HG03565 (cell line): ENCODE data around the gene IDUA.

Experiments
- ATAC-seq: cut with Tn5 transposase; IDR thresholded peaks from one replicate; pipeline ENCODE4 v1.9.1; 2021; ENCODE audit warnings: mild to moderate bottlenecking, moderate library complexity; ENCODE audit not compliant: unreplicated experiment

Gene IDUA

DNA sequence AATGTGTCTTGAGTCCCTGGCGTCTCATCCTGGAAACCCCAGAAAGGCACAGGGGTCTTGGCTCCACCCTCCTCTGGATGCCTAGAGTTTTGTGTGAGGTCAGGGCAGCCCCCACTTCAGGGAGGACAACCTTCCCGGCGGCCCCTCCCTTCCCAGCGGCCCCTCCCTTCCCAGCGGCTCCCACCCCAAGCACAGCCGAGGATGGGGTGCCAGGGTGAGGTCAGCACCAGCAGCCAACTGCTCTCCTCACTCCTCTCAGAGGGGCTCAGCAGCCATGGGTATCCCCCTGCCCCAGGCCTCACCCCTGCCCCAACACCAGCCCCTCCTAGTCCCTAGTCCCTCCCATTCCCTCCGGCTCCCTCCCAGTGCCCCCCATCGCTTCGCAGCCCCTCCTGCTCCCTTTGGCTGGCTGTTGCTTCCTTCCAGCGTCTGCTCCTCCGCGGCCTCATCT lies 30.9 kb upstream of the IDUA start:
- no peak for ATAC-seq

DNA sequence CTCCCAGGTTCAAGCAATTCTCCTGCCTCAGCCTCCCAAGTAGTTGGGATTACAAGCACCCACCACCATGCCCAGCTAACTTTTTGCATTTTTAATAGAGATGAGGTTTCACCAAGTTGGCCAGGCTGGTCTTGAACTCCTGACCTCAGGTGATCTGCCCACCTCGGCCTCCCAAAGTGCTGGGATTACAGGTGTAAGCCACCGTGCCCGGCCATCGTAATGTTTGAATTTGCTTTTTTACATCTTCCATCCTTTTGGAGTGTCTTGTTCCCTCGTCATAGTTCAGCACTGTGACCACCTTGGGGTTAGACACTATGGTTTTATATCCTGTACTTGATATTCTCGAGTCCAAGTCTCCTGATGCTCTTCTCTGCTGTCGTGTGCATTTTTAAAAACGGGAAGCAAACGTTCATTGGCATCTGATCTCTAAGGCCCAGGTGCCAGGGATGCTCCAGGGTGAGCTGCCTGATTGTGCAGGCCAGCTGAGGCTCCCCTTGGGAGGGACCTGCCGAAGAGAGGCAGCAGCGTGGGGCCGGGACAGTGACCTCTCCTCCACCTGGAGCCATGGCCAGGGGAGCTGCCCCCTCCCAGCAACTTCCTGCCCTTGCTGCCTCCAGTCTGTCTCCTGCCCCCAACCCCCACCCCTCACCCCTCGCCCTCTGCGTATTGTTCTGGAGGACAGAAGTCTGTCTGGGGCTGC lies 30.2 kb upstream of the IDUA start:
- no peak for ATAC-seq

DNA sequence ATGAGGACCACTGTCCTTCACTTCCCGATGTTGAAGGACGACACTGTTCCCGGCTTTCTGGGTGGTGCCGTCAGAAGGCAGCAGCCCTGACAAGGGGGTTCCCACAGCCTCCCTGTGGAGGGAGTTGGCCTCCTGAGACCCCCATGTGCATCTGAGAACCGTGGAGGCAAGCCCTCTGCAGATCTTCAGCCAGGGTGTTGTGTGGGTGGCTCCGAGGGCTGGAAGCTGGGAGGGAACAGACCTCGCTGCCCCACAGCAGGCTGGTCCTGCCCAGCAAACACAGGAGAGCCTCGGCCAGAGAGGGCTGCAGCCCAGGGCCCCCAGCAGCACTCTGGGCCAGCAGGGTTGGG lies 29.6 kb upstream of the IDUA start:
- ATAC-seq: no peak

DNA sequence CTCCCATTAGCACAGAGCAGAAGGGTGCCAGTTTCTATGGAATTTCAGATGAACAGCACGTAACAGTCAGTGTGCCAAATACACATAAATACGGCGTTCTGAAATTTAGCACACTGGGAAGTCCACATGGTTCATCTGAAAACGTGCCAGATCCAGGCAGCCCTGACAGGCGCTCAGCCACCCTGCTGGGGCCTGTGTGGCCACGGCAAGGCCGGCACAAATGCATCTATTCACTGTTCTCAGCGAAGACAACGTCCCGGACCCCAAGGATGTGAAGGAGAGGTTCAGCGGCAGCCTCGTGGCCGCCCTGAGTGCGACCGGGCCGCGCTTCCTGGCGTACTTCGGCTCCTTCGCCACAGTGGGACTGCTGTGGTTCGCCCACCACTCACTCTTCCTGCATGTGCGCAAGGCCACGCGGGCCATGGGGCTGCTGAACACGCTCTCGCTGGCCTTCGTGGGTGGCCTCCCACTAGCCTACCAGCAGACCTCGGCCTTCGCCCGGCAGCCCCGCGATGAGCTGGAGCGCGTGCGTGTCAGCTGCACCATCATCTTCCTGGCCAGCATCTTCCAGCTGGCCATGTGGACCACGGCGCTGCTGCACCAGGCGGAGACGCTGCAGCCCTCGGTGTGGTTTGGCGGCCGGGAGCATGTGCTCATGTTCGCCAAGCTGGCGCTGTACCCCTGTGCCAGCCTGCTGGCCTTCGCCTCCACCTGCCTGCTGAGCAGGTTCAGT lies 29.1 kb upstream of the IDUA start:
- ATAC-seq: no peak

DNA sequence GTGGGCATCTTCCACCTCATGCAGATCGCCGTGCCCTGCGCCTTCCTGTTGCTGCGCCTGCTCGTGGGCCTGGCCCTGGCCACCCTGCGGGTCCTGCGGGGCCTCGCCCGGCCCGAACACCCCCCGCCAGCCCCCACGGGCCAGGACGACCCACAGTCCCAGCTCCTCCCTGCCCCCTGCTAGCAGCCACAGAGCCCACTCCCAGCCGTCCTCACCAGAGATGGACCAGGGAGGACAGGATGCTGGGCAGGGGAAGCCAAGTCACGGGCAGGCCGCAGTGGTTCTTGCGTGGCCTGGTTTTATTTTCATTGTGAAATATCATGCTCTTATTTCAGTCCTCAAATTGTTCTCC lies 28.6 kb upstream of the IDUA start:
- ATAC-seq: no peak

DNA sequence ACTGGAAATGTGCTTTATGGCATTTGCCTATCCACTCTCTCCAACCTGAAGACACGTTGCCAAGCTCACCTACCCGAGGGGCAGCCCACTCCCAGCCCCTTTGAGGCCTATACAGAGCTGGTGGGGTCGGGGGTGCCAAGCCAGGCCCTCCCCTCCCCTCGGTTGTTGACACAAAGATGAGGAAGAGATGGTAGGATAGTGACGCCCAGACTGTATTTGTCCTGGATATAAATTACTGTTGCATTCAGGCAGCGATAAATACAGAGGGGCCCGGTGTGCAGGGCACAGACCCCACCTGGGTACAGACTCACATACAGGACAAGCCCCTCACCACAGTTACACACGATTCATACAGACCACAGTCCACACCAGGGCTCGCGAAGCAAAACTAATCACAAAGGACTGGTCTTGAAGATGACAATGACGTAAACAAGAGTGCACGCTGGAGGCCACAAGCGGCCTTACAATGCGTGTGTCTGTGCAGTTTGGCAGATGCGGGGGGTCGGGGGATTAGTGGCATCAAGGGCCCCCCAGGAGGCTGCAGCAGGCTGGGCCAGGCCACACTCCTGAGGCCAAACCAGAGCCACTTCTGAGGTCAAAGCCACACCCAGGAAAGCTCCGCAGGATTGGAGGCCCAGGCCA lies 28.0 kb upstream of the IDUA start:
- no peak for ATAC-seq

DNA sequence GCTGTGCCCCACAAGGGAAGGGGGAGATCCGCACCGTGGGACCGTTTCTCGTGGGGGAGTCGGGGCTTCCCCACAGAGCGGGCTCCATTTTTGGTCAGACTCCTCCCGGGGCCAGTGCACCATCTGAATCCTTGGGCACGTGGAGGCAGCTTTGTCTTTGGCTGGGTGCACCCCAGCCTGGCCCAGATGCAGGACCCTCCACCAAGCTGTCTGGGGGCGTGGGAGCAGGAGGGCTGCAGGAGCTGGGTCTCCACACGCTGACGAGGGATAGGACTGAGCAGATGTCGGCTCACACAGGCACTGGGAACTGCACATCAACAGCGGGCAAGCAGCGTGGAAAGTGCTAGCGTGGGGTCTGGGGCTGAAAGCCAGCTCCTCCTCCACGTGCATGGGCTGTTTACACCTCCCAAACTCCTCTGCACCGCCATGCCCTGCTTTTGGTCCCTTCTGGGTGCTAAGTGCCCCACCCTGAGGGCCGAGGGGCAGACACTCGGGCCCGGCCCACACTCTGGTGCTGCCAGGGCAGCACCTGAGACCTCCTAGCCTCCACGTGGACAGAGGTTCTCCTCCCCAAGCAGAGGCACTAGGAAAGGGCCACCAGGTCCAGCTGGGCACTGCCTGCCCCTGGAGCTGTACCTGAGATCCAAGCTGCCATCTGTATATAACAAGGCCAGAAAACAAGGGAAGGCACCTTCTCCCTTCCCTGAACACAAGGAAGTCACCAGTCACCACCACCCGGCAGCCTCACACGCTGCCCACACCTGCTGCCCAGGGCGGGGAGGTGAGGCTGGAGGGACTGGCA lies 27.3 kb upstream of the IDUA start:
- ATAC-seq: no peak

DNA sequence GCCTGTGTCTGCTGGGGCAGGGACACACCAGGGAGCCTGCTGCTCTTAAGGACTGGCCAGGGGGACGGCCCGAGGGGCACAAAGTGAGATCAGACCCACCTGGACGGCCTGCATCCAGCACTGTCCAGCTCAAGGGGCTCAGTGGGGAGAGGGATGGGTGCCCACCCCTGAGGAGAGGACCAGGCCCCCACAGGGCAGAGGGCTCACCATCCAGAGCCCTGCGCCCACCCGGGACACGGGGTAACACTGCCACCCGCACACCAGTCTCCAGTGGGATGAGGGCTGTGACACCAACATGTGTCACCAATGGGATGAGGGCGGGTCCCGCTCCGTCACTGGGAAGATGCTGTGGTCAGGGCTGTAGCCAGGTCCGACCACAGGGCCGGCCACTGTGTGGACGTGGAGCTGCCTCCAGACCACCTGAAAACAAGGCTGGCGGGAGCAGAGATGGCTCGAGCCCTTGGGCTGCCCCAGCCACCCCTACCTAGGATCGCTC lies 26.7 kb upstream of the IDUA start:
- ATAC-seq: no peak

DNA sequence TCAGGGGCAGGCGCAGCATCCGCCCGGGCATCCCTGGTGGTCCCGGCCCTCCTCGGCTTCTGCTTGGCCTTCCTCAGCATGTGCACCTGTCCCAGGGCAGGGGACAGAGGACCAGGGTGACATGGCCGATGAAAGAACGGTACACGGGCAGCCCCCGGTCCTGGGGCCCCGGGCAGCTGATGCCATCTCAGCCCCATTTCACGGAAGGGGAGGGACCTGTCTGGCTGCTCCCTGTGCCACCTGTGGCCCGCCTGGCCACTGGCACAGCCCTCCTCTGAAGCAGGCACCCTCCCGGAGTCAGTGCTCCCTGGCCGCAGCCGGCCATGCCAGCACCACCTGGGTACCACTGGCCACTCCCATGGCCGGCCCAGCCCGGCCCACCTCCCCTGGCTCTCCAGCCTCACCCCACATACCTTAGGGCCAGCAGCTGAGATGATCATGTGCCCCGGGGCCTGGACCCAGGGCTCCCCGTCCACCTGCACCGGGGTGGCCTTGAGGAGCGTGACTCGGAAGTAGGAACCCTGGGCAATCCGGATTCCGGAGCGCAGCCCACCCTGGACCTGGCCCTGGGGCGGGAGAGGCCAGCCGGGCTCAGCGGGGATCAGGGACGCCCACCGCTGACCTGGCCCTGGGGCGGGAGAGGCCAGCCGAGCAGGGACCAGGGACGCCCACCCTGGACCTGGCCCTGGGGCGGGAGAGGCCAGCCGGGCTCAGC lies 26.1 kb upstream of the IDUA start:
- no peak for ATAC-seq

DNA sequence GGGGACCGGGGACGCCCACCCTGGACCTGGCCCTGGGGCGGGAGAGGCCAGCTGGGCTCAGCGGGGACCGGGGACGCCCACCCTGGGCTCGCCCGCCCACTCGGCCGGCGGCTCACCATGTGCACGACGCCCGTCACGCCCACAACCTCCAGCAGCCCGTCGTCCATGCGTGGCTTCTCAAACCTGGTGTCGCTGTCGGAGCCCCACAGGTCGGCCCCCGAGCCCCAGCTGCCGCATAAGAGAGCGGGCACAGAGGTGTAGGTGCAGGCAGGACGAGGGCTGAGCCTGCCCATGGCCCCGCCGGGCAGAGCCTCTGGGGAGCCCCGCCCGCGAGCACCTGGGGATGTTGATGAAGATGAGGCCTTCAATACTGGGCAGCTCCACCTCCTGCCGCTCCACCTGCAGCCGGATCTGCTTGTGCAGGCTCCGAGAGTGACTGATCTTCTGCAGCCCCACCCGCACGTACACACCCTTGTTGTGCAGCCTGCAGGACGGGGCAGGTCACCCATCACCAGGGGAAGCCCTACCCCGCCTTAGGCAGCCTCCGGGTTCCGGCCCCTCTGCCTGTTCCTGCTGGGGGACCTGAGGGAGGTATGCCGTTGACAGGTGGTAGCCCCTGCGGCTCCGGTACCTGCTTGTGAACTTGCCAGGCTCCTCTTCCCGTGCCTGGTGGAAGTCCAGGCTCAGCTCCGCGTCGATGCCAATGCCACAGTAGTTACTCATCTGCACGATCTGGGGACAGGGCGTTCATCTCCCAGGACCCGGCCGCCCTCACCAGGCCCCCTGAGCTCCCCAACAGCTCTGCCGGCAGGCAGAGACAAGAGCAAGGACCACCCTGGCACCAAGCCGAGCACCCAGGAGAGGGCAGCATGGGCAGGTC lies 25.3 kb upstream of the IDUA start:
- no peak for ATAC-seq

DNA sequence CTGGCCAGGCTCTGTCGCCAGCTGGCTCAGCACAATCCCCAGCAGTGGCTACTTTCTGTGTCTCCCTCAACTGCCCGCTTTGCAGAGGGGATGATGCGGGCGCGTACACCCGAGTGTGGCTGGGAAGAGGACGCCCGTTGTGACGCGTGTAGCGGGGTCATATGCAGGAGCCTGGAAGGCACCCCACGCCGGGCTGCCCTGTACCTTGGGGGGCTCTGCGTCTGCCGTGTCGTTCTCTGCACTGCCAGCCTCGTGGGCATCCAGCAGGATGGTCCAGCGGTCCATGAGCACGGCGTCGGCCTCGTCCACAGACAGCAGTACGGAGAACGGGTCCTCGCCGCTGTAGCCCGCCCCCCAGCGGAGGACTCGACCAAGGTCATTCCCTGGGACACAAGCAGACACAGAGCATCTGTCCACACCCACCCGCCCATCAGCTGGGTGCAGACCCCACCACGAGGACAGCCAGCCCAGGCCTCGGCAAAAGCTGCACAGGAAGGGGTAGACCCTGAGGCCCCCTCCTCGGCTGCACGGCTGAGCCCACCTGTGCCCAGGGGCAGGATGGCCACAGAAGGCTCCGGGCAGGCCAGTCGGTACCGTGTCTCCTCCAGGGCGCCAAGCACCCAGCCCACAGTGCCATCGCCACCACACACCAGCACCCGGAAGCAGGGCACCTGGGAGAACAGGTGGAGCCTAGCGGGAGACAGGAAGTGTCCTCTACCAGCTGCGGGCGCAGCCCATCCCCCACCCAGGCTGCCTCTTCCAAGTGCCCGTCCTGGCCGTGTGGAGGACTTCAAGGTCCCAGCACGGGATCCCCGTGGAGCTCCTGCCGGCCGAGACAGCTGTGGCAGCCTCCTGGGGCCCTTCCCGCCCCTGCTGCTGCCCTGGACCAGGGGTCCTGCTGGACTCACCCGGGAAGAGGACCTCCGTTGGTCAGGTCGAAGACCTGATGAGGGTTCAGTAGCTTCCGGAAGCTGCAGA lies 24.3 kb upstream of the IDUA start:
- ATAC-seq: no peak

DNA sequence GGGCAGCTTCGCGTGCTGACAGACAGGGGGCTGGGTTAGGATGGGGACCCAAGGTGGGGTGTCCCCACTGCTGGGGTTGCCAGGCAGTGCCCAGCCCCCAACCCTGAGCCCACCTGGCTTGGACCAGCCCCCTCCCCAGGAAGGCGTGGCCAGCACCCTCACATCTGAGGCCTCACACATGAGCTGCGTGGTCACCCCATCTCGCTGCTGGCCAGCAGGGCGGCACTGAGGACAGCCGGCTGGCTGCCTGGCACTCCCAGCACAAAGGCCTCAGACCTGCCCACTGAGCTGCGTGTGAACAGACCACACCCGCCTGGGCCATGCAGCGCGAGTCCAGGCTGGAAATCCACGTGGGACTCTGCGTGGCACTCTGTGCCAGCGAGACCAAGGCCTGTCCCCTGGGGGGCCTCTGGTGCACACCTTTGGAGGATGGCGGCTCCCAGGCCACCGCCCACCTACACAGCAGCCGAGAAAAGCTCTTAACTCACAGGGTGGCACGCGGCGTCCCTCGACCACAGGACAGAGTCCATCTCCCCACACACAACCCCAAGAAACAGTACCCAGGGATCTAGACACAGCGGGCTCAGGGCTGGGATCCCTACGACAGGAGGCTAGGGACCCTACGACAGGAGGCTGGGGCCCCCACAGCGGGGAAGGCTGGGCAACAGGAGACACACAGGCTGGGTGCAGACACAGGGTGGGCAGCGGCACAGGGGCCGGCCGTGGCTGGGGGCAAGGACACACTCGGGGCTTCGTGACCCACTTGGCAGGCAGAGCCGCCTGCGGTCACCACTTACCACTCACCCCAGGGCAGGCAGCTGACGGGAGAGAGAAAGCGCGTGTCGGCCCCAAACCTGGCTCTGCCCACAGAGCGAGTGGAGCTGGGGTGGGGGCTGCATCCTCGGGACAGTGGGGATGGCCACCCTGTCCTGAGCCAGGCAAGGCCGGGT lies 23.3 kb upstream of the IDUA start:
- no peak for ATAC-seq

DNA sequence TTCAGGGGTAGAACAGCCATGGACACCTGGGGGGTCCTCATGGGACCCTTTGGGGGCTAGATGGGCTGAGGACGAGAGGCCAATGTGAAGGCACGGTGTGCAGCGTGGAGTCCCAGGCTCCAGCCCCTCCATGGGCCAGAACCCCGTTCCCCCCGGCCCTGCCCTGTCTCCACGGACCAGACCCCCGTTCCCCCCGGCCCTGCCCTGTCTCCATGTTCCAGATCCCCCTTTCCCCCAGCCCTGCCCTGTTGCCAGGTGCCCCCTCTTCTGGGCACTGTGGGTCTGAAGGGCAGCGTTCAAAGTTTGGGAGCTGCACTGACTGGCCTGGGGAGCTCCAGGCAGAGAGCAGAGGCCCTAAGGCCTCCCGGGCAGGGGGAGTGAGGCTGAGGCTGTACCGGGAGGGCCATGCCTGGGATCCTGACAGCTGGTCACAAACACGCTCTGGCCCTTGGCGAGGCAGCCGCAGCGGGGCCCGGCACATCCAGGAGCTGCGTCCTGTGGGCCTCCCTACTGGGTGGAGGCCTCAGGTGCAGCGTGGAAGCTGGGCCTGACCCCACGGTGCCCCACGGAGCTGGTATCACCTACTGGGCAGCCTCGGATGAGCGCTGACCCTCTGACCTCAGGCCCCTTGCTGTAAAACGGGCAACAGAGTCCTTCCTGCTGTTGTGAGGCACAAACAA lies 22.4 kb upstream of the IDUA start:
- ATAC-seq: no peak

DNA sequence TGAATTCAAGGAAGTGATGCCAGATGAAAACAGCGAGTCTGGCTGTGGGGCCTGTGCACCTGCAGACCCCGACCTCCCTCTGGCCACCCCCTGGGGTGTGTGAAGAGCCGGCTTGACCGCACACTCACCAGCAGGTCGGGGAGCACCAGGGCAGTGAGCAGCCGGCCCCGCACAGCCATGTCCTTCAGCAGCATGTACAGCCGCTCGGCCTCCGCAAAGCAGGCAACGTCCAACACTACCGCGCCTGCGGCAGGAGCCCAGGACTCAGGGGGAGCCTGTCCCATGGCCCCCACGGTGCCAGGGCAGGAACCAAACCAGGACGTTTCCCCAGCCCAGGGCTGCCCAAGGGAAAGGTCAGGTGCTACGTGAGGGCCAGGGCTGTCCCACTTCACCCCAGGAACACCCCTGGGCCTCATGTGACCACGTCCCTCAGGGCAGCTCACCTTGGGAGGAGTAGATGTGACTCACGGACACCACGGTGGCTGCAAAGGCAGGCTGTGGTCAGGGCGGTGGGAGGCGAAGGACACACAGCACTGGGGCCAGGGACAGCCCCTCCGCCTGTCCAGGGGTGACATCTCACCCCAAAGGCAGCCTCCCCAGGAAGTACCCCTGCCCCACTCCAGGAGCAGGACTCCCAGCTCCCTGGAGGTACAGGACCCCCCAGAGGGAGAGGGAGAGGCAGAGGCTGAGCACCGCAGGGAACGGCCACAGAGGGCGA lies 21.6 kb upstream of the IDUA start:
- no peak for ATAC-seq

DNA sequence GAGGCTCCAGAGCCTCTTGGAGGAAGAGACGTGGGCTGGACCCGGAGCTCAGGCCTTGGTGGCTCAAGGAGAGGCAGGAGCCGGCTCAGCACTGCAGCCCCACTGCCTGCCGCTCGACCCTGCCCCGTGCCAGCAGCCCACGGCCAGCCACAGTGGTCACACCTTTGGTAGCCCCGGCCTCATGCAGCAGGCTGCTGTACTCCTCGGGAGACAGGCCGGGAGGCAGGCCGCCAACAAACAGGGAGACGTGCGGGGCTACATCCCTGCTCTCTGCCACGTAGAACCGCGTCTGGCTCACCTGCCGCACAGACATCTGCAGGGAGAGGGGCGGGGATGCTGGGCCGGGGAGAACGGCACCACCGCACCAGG lies 21.1 kb upstream of the IDUA start:
- ATAC-seq: no peak
